HG03442 (cell line): ENCODE data around the gene INPP5A.
"Not testable (repeated sequence)": the region's sequence is repeated elsewhere in the genome, so short reads cannot be mapped to it uniquely, and the experiment has no call there.

ENCODE experiments used
- ATAC-seq: cut with Tn5 transposase; IDR thresholded peaks from one replicate; pipeline ENCODE4 v1.9.1; 2021; ENCODE audit warnings: mild to moderate bottlenecking, moderate library complexity; ENCODE audit not compliant: unreplicated experiment

Gene INPP5A

DNA sequence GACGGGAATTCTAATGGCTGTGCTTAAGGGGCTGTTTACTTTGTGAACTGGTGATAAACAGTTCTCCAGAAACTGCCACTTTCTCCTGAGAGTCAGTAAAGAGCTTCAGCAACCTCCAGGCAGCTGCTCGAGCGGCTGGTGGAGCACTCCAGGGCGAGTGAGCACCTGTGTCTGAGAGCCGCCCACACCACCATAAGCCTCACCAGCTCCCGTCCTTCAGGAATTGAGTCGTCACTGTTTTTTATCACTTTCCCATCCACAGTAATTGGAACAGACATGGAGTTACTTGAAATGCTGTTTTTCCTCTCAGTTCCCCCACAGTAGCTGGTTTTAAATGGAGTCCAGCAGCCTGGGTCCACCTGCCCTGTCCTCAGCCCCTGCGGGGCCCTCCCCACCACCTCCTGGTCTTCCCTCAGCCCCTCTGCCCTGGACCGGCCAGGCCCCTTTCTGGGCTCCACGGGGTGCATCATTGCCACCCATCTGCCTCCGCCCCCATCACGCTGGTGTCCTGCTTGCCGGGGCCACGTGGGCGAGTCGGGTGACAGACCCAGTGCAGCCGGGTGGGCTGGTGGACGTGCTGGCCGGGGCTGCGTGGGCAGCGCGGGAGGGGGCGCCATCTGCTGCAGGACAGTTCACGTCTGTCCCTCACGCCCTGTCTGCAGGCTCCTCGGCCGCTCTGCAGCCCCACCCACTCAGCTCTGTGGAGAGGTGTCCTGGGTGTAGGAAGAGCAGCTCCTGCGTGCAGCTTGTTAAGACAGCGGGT is 192.4 kb downstream of the INPP5A start:
- no peak for ATAC-seq

DNA sequence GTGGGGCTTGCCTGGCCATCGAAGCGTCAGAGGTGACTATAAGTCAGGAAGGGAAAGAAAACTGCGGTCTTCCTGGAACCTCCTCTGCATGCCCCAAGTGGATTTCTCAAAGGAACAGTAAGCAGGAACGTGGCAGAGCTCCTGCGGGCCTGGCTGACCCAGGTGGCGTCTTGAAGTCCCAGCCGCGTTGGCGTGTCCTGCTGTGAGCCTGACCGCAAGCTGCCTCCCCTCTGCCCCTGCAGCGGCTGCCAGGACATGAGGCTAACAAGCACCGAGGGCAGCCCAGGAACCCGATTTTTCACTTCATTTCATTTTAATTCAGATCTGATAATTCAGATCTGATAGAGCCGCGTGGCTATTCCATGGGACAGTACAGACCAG is 193.0 kb downstream of the INPP5A start:
- ATAC-seq, result no peak

DNA sequence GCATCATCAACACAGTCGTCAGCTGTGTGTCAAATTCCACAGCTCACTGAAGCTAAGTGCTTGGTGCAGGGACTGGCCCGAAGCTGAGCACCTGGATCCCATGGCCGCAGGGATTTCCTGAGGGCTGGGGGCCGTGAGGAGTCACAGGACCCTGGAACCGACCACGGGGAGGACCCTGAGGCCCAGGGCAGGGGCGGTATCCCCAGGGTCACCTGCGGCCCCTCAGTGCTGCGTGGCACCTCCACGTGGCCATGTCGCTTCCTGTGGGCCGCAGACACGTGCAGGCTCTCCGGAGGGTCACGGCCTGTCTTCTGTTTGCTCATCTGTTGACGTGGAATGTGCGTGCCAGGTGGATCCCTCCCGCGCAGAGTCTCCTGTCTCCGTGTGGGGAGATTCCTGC is 194.9 kb downstream of the INPP5A start:
- ATAC-seq, result no peak

DNA sequence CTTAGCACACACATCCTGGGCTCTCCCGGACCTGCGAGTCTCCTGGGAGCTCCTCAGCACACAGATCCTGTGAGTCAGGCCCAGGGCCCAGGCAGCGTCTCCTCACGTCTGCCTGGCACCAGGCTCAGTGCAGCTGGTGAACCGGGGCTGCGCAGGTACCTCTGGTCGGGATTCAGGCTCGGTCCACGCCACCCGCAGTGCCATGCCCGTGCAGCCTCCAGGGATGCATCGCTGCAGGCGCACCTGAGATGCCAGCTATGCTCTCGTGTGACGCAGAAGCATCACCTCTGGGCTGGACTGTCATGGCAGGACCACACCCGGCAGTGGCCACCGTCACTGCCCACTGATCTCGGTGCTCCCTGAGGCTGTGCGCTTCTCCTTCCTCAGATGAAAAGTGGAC is 196.3 kb downstream of the INPP5A start:
- ATAC-seq, result no peak

DNA sequence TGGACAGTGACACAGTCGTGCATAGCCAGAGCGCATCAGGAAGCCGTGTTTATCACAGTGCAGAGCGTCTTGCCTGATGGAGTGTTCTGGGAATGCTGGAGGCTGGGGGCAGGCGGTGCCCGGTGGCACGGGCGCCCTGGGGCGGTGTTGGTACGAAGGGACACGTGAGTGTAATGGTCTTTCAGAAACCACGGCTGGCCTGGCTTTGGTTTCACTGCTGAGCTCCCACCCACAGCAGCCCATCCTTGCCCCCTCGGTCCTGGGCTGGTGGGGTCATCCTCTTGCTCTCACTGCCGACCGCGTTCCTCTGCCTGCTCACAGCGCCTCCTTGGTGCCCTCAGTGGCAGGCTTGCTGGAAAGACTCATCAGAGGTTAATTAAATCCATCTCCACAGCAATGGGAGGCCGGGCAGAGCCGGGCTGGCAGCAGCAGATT is 197.8 kb downstream of the INPP5A start:
- ATAC-seq, result no peak

DNA sequence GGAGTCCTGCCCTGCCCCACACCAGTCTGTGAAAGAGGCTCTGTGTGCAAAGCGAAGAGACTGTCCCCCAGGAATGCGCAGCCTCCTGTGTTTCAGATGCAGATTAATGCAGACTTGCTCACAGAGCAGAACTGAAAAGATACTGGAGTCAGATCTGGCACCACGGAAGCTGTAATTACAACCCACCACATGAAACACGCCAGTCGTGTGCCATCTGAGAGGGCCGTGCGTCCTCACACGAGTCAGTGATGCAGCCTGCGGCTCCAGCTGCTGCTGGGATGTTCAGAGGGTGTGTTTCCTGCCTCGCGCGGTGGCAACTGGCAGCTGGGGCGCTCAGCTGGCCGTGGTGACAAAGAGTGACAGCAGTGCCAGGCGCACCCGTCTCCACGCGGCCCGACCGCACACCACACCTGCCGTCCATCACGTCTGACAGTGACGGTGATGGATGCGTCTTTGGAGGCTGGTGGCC is 198.4 kb downstream of the INPP5A start:
- ATAC-seq, result no peak

DNA sequence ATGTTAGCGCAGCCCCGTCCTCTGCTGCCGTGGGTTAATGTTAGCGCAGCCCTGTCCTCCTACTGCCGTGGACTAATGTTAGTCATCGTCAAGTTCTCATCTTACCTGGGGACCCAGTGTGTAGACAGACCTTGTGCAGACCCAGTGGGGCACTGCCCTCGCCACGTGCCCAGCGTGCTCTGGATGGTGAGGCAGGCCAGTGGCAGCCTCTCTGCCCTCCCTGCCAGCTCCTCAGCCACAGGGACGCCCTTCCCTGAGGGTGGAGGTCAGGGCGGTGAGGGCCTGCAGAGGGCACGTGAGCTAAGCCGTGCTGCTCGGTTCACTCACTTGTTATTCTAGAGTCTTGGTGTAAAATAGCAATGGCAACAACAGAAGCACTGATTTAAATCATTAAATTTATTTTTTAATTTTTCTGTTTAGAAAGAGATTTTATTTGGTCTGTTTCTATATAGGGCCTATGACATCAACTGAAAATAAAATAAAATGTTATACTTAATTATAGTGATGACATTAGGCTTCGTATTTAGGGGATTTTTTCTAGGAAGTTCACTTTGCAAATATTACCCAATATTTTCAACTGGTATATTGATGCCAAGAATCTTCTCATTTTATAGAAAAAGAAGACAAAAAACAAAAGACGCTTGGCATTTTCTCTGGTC is 199.9 kb downstream of the INPP5A start:
- no peak for ATAC-seq

DNA sequence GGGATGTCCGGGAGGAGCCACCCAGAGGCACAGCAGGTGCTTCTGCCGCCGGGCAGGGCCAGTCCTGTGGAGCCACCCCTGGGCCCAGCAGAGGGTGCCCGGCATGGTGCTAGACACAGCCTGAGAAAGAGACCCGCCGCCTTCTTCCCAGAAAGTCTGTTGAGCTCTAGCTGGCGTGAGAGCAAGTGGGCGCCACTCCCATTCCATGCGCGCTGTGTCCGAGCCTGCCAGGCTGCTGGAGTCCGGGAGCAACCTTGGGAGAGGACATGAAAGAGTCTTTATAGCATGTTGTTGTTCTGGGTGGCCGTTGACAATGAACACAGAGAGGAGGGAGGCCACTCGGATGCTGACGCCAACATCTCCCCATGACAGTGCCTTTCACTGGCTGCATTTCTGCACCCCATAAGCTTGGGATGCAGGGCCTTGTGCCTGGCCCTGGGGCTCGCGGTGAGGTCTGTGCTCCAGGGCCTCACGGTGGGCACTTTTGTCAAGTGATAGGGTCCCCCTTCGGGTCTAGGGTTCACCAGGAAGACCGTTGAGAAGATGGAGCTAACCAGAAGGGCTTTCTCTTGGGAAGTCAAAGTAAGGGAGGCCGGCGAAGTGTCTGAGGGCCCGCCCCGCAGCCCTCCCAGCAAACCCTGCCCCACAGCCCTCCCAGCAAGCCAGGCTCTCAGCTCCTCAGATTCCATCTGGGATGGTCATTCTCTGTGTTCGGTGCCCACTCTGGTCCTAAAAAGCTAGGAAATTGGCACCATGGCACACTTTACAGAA is 201.1 kb downstream of the INPP5A start:
- ATAC-seq, result no peak

DNA sequence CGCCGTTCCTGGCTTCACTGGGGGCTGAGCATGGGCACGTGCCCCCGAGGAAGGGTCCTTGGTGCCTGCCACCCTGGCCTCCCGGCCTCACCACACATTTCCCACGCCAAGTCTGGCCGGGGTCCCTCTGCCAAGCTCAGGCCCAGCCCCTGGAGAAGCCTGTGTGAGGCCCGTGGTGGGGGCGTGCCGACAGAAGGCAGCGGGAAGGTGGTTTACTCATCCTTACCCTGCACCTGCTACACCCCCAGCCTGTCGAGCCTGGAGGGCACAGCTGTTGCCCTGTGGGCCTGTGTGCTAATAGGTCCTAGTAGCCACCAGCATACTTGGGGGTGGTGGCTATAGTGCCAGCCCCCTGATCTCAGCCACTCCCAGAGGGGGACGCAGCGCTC is 201.6 kb downstream of the INPP5A start:
- no peak for ATAC-seq

DNA sequence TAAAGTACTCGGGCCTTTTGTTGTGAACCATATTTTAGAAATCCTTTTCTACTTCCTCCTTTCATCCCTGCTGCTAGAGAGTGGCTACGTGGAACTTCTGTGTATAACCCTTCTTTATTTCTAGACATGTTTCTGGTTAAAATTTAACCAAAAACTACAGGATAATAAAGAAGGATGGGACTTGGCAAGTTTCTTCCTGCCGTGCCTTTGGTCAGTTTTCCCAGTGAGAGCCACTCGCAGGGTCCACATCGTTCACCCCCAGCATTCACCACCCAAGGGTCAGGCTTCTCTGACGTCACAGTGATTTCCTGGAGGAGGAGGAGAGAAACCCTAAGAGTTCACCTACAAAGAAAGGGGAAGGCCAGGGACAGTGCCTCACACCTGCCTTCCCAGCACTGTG is 203.0 kb downstream of the INPP5A start:
- ATAC-seq, result no peak

DNA sequence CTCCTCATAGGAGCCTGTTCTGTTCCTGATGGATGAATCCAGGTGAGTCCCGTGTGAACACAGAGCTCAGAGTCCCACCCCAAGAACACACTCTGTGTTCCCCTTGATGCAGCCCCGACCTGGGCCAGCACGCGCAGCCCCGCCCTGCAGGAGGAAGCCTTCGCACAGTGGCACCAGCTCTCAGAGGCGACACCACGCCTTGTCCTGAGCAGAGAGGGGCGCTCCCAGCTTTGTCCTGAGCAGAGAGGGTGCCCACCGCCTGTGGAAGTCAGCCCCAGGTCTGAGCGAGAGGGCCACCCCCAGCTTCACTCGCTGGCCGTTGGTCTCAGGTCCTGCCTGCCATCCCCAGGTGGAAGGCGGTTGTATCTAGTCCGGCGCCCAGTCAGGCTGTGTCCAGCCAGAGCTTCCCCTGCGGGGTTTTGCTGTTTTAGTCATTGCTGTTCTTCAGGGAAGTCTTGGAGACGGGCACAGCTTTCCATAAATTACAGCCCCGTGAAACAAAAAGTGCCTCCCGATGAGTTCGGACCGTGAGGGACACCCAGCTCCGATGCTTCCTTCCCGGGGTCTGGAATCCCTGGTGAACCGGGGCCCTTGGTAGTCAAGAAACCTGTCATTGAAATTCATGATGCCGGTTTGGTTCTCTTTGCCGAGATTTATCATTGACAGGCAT is 204.7 kb downstream of the INPP5A start:
- ATAC-seq, result no peak

DNA sequence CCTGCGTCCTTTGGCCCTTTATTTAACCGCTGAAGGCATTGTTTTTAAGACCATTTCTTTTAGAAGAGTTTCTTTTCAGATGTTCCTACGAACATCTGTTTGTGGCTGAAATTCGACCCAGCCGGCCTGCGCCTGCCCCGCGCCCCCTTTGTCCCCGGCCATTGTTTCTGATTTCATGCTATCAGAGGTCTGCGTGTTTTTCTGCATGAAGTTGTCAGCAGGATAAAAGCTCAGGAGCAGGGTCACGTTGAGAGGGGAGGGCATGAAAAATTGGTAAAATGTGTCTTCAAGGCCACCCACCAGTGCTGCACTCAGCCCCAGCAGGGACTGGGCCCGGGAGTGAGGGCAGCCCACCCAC is 205.2 kb downstream of the INPP5A start:
- ATAC-seq, result no peak

DNA sequence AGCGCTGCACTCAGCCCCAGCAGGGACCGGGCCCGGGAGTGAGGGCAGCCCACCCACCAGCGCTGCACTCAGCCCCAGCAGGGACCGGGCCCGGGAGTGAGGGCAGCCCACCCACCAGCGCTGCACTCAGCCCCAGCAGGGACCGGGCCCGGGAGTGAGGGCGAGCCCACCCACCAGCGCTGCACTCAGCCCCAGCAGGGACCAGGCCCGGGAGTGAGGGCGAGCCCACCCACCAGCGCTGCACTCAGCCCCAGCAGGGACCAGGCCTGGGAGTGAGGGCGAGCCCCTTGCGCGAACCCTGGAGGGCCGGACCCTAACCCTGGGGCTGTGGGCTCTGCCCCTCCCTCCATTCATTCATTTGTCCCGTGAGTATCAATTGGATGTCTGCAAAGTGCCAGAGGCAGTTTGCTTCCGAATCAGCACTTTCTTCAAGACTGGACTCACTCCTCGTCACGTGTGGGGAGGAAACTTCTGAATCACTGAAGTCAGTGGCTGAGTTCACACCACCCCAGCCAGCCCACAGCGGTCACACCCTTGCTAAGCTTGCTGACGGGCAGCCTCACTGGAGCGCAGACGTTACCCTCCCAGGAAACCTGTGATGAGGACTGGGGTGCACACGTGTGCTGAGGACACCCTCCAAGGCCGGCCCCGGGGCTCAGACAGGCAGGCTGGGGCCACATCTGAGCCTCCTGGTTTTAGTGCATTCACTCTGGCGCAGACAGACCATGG is 205.8 kb downstream of the INPP5A start:
- not testable (repeated sequence) for ATAC-seq

DNA sequence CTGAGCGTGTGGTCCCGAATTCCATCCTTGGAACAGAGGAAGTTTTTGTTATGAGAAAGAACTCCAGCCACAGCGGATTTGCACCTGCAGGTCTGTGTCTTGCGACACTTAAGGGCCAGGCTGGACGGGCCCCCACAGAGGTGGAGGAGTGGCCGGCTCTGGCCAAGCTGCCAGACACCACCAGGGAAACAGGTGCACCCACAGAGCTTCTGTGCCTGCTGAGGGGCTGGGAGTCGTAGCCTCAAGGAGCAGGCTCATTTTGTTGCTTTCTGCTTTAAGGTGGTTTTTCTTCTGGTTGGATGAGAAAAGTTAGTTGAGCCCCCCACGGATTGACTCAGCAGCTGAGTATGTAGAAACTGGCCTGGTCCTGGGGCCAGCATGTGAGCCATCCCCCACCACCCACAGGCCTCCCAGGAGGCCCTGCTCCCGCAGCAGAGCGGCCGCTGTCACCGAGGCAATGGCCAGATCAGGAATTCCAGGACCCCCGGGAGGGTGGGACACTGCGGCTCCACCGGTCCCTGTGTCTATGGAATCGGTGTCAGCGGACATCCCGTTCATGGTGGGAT is 206.4 kb downstream of the INPP5A start:
- no peak for ATAC-seq

DNA sequence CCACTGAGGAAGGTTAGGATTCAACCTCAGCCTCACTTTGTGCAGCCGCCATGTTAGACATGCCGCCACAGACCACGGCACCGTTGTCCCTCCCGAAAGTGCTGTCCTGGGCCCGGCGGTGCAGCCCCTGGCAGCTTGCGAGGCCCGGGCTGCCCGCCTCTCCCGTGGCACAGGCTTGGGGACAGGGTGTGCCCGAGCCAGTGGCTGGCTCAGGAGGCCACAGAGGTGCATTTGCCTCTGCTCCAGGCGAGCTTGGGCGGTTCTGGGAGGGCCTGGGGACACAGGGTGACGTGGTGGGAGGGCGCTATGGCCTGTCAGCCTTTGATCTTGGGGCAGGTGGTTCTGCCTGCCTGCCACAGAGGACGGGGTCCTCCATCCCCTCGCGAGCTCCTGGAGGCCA is 207.3 kb downstream of the INPP5A start:
- ATAC-seq, result no peak

DNA sequence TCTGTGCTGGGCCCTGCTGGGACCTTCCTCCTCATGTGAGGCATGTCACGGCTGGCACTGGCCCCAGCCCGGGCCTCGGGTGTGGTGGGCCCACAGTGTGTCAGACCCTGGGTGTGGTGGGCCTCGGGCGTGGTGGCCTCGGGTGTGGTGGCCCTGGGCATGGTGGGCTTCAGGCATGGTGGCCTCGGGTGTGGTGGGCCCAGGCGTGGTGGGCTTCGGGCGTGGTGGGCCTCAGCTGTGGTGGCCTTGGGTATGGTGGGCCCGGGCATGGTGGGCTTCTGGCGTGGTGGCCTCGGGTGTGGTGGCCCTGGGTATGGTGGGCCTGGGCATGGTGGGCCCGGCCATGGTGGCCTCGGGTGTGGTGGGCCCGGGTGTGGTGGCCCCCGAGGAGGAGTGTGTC is 207.9 kb downstream of the INPP5A start:
- no peak for ATAC-seq

DNA sequence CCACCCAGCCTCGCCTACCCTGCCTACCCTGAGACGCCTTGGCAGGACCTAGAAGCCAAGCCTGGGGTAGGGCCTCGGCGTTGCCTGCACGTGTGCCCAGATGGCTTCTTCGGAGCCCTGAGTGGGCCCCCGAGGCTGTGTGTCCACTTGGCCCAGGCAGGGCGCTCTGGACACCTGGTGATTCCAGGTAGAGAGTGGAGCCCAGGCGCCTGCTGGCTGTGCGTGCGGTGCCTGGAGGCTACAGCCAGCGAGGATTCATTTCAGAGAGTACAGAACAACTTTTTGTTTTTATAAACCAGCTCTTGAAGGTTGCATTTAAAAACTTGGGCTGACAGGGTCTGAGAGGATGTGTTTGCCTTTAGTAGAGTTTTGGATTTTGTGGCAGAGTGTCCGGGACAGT is 208.4 kb downstream of the INPP5A start:
- no peak for ATAC-seq

DNA sequence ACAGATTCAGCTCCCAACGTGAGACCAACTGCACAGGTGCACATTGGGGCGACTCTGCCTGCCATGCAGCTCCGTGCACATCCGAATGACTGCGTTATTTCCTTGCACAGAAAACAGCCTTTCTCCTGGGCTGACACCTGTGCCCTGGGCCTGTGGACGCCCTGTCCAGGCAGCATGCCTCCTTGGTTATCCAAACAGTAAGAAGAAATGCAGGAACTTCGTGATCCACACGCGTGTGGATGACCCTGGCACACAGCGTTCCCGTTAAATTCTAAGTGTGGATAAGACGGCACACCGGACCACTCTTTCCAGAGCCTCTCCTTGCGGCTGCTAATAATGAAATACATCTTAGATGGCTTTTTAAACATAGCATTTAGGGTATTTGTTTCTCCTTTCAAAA is 208.8 kb downstream of the INPP5A start:
- ATAC-seq, result no peak

DNA sequence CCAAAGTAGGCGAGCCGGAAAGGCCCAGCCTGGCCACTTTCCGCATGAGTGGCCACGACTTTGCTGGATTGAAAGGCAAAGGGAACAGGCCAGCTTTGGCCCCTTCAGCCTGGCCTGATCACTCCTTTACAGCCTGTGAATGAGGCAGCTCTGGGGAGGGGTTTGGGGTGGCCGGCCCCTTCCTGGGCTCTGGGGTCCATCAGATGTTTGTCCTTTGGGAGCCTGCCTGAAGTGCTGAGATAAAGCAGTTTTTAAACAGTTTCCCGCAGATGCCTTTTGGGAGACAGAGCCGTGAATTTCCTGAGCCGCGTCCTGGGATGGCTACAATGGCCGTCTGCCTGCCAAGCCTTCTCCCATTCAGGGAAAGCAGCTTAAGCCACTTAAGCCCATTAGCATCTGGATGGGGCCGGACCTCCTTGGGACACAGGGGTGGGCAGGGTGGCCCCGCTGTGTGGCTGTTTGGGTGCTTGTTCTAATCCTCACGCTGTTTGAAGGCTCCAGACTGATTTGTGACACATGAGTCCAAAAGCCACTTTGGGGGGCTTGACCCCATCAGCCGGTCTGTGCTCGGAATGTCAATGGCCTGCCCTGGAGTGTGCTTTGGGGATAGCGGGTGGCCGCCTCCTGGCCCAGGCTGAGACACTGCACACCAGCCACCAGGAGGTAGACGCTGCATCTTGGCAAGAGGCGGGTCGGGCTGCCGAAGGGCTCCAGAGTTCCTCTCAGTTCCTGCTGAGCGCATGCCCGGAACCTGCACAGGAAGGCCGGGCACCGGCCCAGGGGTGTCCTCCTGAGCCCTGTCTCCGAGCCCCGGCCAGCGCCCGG is 209.4 kb downstream of the INPP5A start:
- no peak for ATAC-seq

DNA sequence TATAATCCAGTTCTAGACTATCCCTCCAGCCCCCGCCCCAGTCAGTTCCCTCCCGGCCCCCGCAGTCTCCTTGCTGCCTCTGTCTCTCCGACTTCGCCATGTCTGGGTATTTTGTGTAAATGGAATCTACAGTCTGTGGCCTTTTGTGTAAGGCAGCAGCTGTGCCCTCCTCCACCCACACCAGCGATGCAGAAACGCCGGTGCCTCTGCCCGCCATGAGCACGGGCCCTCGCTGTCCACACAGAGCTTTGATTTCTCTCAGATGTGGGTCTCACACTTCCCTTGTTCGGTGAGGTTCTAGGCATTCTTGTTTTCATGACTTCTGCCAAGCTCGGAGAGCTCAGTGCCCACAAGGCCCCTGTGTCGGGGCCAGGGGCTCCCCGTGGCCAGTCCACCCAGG is 210.5 kb downstream of the INPP5A start:
- ATAC-seq, result no peak
